ENCODE measurements around the gene CPZ.
"Not testable (repeated sequence)": the region's sequence is repeated elsewhere in the genome, so short reads cannot be mapped to it uniquely, and the experiment has no call there.

Gene CPZ

DNA sequence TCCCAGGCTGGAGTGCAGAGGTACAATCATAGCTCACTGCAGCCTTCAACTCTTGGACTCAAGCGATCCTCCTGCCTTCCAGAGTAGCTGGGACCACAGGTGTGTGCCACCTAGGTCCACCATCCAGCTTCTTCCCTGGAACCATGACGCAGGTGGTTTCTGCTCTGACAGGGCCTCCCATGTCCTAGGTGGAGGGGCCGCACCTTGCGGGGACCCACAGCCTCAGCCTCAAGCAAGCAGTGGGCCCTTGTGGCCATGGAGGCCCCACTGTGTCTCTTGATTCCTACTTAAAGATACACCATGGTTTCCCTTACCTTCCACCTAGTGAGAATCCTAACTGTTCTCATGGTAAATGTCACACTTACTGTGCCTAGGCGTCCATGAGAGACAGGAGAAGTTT, 19.3 kb upstream of the CPZ start:
- Histone ChIP-seq H3K4me1 (ENCODE audit: control insufficient read depth, insufficient read depth, low read length, unreplicated experiment) (no peaks in the 10 kb centered on the region), H3K4me3 (ENCODE audit: low read depth, low read length) (no peak overlapping the region), H2AFZ (ENCODE audit: low read length, unreplicated experiment) (no peak overlapping the region), H3K36me3 (ENCODE audit: insufficient read depth, low read length) (no peaks in the 10 kb centered on the region), H3K27me3 (ENCODE audit: insufficient read depth, low read length) (peaks cover 29% of the 10 kb centered on the region), H3K79me2 (ENCODE audit: control insufficient read depth, insufficient read depth, low read length, unreplicated experiment) (no peaks in the 10 kb centered on the region), H3K27ac (ENCODE audit: low read depth, low read length) (no peak overlapping the region)

DNA sequence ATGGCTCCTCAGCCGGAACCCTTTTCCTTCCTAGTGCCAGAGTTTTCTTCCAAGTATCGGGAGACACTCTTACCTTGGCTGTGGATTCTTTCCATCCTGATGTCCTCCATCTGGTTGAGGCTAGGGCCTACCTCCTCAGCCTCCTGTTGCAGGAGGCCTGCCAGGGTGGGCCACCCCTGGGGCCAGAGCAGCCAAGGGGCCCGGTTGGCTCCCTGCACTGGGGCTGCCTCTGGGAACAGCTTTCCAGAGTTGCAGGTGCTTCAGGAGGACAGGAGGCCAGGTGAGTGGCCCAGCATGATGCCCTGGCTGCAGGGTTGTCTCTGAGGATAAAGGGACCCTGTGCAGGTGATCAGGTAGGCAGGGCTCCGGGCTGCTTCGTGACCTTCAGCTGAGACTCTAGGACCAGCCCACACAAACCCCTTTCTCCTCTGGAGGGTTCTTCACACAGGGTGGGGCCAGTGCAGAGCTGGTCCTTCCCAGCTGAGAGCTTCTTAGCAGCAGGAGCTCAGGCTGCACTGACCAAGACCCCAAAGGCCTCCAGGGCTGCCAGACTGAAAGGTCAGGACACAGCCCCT, 17.7 kb upstream of the CPZ start:
- Histone ChIP-seq H3K36me3 (ENCODE audit: insufficient read depth, low read length) (no peaks in the 10 kb centered on the region), H3K4me3 (ENCODE audit: low read depth, low read length) (no peak overlapping the region), H3K4me1 (ENCODE audit: control insufficient read depth, insufficient read depth, low read length, unreplicated experiment) (no peaks in the 10 kb centered on the region), H3K27ac (ENCODE audit: low read depth, low read length) (no peak overlapping the region), H2AFZ (ENCODE audit: low read length, unreplicated experiment) (no peak overlapping the region), H3K27me3 (ENCODE audit: insufficient read depth, low read length) (peaks cover 46% of the 10 kb centered on the region), H3K79me2 (ENCODE audit: control insufficient read depth, insufficient read depth, low read length, unreplicated experiment) (no peaks in the 10 kb centered on the region)

DNA sequence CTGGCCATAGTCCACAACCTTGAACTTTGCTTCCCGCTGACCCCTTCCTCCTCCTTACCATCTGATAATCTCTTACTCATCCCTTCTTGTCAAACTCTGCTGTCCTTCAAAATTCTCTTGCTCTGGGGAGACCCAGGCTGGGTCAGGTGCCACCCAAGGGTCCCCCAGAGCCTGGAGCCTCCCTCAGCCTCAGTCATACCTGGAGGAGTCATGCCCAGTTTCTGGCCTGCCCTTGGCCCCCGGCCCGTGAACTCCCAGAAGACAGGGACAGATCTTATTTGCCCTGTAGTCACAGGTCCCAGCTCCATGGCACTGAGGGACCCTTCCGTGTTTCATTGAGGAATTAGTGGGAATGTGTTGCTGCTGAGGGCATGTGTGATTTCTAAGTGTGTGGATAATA, 17.1 kb upstream of the CPZ start:
- Histone ChIP-seq H3K79me2 (ENCODE audit: control insufficient read depth, insufficient read depth, low read length, unreplicated experiment) (no peaks in the 10 kb centered on the region), H2AFZ (ENCODE audit: low read length, unreplicated experiment) (no peak overlapping the region), H3K27ac (ENCODE audit: low read depth, low read length) (no peak overlapping the region), H3K36me3 (ENCODE audit: insufficient read depth, low read length) (no peaks in the 10 kb centered on the region), H3K27me3 (ENCODE audit: insufficient read depth, low read length) (peaks cover 51% of the 10 kb centered on the region), H3K4me1 (ENCODE audit: control insufficient read depth, insufficient read depth, low read length, unreplicated experiment) (no peaks in the 10 kb centered on the region), H3K4me3 (ENCODE audit: low read depth, low read length) (no peak overlapping the region)

DNA sequence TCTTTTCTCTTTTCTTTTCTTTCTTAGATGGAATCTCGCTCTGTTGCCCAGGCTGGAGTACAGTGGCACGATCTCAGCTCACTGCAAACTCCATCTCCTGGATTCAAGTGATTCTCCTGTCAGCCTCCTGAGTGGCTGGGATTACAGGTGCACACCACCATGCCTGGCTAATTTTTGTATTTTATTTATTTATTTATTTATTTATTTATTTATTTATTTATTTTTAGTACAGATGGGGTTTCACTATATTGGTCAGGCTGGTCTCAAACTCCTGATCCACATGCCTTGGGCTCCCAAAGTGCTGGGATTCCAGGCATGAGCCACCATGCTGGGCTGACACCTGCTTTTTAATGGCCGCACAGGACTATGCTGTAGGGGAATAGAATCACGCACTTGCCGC, 16.0 kb upstream of the CPZ start:
- not testable (repeated sequence) for H3K4me3 ChIP-seq (ENCODE audit: low read depth, low read length); H3K27ac ChIP-seq (ENCODE audit: low read depth, low read length); H2AFZ ChIP-seq (ENCODE audit: low read length, unreplicated experiment); H3K79me2 ChIP-seq (ENCODE audit: control insufficient read depth, insufficient read depth, low read length, unreplicated experiment); H3K36me3 ChIP-seq (ENCODE audit: insufficient read depth, low read length); H3K4me1 ChIP-seq (ENCODE audit: control insufficient read depth, insufficient read depth, low read length, unreplicated experiment)
- H3K27me3 ChIP-seq (ENCODE audit: insufficient read depth, low read length): peaks cover 59% of the 10 kb centered on the region

DNA sequence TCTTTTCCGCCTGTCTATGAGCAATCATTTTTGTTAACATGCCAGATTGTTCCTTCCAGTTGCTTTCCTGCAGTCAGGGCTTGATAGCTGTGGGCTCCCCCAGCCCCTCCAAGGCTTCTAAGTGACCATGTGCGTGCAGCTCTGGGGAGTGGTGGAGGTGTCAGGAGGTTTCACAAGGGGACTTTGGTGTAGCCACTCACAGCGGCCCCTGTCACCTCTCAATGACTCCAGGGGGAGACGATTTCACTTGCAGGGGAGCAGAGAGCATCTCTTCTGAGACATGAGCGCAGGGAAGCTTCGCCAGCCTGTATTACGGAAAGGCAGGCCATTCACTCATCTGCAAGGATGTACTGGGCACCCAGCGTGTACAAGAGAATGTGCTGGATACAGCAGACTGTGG, 15.5 kb upstream of the CPZ start:
- H3K4me3 ChIP-seq (ENCODE audit: low read depth, low read length): no peak overlapping the region
- no peaks in the 10 kb centered on the region for H3K4me1 ChIP-seq (ENCODE audit: control insufficient read depth, insufficient read depth, low read length, unreplicated experiment)
- H3K27ac ChIP-seq (ENCODE audit: low read depth, low read length): no peak overlapping the region
- H3K79me2 ChIP-seq (ENCODE audit: control insufficient read depth, insufficient read depth, low read length, unreplicated experiment): no peaks in the 10 kb centered on the region
- H3K27me3 ChIP-seq (ENCODE audit: insufficient read depth, low read length): peaks cover 63% of the 10 kb centered on the region
- H2AFZ ChIP-seq (ENCODE audit: low read length, unreplicated experiment): no peak overlapping the region
- H3K36me3 ChIP-seq (ENCODE audit: insufficient read depth, low read length): no peaks in the 10 kb centered on the region

DNA sequence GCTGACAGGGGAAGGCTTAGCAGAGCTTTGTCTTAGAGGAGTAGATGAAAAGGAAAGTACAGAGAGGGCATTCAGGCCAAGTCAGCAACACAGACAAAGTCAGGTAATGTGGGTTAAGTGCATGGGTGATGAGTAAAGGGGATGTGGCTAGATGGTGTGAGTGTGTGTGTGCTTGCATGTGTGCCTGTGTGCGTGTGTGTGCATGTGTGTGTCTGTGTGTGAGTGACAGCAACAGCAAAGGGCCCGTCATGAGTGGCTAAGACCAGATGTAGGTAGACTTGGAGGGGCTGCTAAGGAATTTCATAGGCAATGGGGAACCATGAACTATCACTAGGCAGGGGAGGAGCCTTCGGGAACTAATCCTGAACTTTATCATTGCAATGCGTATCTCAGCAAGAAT, 14.6 kb upstream of the CPZ start:
- peaks cover 67% of the 10 kb centered on the region for H3K27me3 ChIP-seq (ENCODE audit: insufficient read depth, low read length)

DNA sequence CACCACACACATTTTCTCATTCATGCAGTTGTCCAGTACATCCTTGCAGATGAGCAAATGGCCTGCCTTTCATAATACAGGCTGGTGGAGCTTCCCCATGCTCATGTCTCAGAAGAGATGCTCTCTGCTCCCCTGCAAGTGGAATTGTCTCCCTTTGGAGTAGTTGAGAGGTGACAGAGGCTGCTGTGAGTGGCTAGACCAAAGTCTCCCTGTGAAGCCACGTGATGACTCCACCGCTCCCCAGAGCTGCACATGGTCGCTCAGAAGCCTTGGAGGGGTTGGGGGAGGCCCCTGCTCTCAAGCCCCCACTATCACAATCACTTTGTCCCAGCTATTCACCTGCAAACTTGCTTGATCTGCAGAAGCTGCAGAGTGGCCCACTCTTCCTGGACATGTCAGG, 13.8 kb upstream of the CPZ start:
- Histone ChIP-seq H3K27me3 (ENCODE audit: insufficient read depth, low read length) (peaks cover 68% of the 10 kb centered on the region), H3K36me3 (ENCODE audit: insufficient read depth, low read length) (no peaks in the 10 kb centered on the region), H3K4me3 (ENCODE audit: low read depth, low read length) (no peak overlapping the region), H3K27ac (ENCODE audit: low read depth, low read length) (no peak overlapping the region), H2AFZ (ENCODE audit: low read length, unreplicated experiment) (no peak overlapping the region), H3K79me2 (ENCODE audit: control insufficient read depth, insufficient read depth, low read length, unreplicated experiment) (no peaks in the 10 kb centered on the region), H3K4me1 (ENCODE audit: control insufficient read depth, insufficient read depth, low read length, unreplicated experiment) (no peaks in the 10 kb centered on the region)

More for the DNA sequence above, 14.6 kb upstream of the CPZ start:
- Histone ChIP-seq H2AFZ (ENCODE audit: low read length, unreplicated experiment) (no peak overlapping the region), H3K36me3 (ENCODE audit: insufficient read depth, low read length) (no peaks in the 10 kb centered on the region), H3K4me1 (ENCODE audit: control insufficient read depth, insufficient read depth, low read length, unreplicated experiment) (no peaks in the 10 kb centered on the region), H3K27ac (ENCODE audit: low read depth, low read length) (no peak overlapping the region), H3K4me3 (ENCODE audit: low read depth, low read length) (no peak overlapping the region), H3K79me2 (ENCODE audit: control insufficient read depth, insufficient read depth, low read length, unreplicated experiment) (no peaks in the 10 kb centered on the region)

DNA sequence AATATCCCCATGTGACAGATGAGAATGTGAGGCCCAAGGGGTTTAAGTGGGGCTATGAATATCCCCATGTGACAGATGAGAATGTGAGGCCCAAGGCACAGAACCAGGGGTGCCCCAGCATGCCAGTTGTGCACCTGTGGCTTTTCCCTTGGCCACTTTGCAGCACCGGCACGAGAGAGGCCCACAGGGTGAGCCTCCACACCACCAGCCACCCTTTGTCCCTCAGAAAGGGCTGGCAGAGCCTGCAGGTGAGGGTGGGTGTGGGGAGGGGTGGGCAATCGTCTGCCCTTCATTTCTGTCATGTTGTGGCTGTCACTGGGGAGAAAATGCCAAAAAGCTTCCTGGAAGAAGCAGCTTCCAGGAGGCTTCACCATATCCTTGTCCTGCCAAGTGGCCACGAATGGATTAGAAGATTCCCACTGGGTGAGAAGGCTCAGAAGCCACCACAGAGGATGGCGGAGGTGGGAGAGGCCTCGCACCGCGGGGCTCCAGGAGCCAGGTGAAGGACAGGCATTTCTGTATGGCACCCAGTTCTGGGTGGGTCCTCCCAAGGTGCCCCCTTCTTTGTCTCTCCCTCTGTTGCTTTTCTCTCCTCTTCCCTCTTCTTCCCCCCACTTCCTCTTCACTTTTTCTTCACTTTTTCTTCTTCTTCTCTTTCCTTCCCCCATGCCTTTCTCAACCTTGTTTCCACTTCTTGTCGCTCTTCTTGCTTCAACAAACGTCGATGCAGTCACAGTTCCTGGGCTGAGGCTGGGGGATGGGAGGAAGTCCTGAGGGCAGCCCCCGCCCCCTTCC, 12.8 kb upstream of the CPZ start:
- Histone ChIP-seq H3K27me3 (ENCODE audit: insufficient read depth, low read length) (peaks cover 72% of the 10 kb centered on the region), H3K27ac (ENCODE audit: low read depth, low read length) (no peak overlapping the region), H3K4me3 (ENCODE audit: low read depth, low read length) (no peak overlapping the region), H2AFZ (ENCODE audit: low read length, unreplicated experiment) (no peak overlapping the region), H3K36me3 (ENCODE audit: insufficient read depth, low read length) (no peaks in the 10 kb centered on the region), H3K4me1 (ENCODE audit: control insufficient read depth, insufficient read depth, low read length, unreplicated experiment) (no peaks in the 10 kb centered on the region), H3K79me2 (ENCODE audit: control insufficient read depth, insufficient read depth, low read length, unreplicated experiment) (no peaks in the 10 kb centered on the region)

DNA sequence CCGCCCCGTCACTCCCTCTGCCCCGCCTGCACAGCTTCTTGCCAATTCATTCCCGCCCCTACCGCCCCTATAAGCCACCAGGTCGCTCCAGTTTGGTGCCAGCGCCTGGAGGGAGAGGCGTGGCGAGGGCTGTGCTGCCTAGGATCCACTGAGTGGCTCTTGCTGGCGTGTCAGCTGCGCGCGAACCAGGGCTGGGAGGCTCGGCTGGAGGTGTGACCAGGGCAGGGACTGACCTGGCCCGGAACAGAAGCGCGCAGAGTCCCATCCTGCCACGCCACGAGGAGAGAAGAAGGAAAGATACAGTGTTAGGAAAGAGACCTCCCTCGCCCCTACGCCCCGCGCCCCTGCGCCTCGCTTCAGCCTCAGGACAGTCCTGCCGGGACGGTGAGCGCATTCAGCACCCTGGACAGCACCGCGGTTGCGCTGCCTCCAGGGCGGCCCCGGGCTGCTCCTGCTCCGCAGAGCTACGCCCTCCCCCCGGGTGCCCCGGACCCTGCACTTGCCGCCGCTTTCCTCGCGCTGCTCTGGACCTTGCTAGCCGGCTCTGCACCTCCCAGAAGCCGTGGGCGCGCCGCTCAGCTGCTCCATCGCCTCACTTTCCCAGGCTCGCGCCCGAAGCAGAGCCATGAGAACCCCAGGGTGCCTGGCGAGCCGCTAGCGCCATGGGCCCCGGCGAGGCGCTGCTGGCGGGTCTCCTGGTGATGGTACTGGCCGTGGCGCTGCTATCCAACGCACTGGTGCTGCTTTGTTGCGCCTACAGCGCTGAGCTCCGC, 12.1 kb upstream of the CPZ start, which contains the start of gene GPR78:
Gene GPR78, plus strand, starts transcription at position 72 of the 773 bp plus-strand sequence. Its CDS starts 591 bp downstream, at position 663.
- no peaks in the 10 kb centered on the region for H3K4me1 ChIP-seq (ENCODE audit: control insufficient read depth, insufficient read depth, low read length, unreplicated experiment)
- H2AFZ ChIP-seq (ENCODE audit: low read length, unreplicated experiment): no peak within 1 kb of the TSS
- H3K27me3 ChIP-seq (ENCODE audit: insufficient read depth, low read length): peaks cover 71% of the 10 kb centered on the region
- H3K4me3 ChIP-seq (ENCODE audit: low read depth, low read length): no peak within 1 kb of the TSS
- no peaks in the 10 kb centered on the region for H3K79me2 ChIP-seq (ENCODE audit: control insufficient read depth, insufficient read depth, low read length, unreplicated experiment)
- no peaks in the 10 kb centered on the region for H3K36me3 ChIP-seq (ENCODE audit: insufficient read depth, low read length)
- H3K27ac ChIP-seq (ENCODE audit: low read depth, low read length): no peak within 1 kb of the TSS

DNA sequence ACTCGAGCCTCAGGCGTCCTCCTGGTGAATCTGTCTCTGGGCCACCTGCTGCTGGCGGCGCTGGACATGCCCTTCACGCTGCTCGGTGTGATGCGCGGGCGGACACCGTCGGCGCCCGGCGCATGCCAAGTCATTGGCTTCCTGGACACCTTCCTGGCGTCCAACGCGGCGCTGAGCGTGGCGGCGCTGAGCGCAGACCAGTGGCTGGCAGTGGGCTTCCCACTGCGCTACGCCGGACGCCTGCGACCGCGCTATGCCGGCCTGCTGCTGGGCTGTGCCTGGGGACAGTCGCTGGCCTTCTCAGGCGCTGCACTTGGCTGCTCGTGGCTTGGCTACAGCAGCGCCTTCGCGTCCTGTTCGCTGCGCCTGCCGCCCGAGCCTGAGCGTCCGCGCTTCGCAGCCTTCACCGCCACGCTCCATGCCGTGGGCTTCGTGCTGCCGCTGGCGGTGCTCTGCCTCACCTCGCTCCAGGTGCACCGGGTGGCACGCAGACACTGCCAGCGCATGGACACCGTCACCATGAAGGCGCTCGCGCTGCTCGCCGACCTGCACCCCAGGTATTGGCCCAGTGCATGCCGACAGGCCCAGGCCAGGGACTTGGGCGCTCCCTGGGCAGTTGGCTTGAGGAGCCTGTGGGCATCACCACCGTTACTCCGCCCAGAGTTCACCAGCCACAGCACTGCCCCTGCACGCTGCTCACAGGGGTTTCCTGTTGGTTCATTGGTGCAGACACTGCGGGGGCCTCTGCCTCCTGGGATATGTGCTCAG, 11.3 kb upstream of the CPZ start:
- Histone ChIP-seq H3K4me1 (ENCODE audit: control insufficient read depth, insufficient read depth, low read length, unreplicated experiment) (no peaks in the 10 kb centered on the region), H3K27ac (ENCODE audit: low read depth, low read length) (no peak overlapping the region), H3K79me2 (ENCODE audit: control insufficient read depth, insufficient read depth, low read length, unreplicated experiment) (no peaks in the 10 kb centered on the region), H3K36me3 (ENCODE audit: insufficient read depth, low read length) (no peaks in the 10 kb centered on the region), H2AFZ (ENCODE audit: low read length, unreplicated experiment) (no peak overlapping the region), H3K4me3 (ENCODE audit: low read depth, low read length) (no peak overlapping the region), H3K27me3 (ENCODE audit: insufficient read depth, low read length) (peaks cover 77% of the 10 kb centered on the region)

Measured in ACC112 (cell line).